DND-41 (cell line): ENCODE data around the gene ADGRB3.

ENCODE experiments used
- ATAC-seq: fragments of 200-7000 bp; cut with Tn5 transposase; 3 replicates; pipeline ENCODE4 v1.9.1; 2021; ENCODE audit warnings: low read depth; ENCODE audit not compliant: insufficient read depth
- DNase-seq: peaks from one replicate; pipeline ENCODE4 v3.0.0-alpha.2; 2020
- H2AFZ ChIP-seq: 2 replicates; pipeline ENCODE4 v1.6.0; 2012; ENCODE audit warnings: low read depth, low read length
- H3K27ac ChIP-seq: 2 replicates; pipeline ENCODE4 v1.5.1; 2012; ENCODE audit warnings: low read length, inconsistent platforms
- H3K27me3 ChIP-seq: fragments of 200-600 bp; sonication (generic); 2 replicates; pipeline ENCODE4 v1.6.0; 2012; ENCODE audit warnings: low read length, mild to moderate bottlenecking, inconsistent platforms; ENCODE audit not compliant: insufficient read depth, poor library complexity
- H3K36me3 ChIP-seq: 2 replicates; pipeline ENCODE4 v1.5.1; 2012; ENCODE audit warnings: low read length, inconsistent platforms; ENCODE audit not compliant: insufficient read depth
- H3K4me1 ChIP-seq: 2 replicates; pipeline ENCODE4 v1.5.1; 2012; ENCODE audit warnings: mild to moderate bottlenecking, low read length; ENCODE audit not compliant: insufficient read depth
- H3K4me2 ChIP-seq: 2 replicates; pipeline ENCODE4 v1.6.0; 2012; ENCODE audit warnings: mild to moderate bottlenecking, moderate library complexity, low read length, inconsistent platforms; ENCODE audit not compliant: insufficient read depth
- H3K4me3 ChIP-seq, 2 experiments: fragments of 200-600 bp in 1 of 2; shearing (Covaris generic) in 1 of 2; 2 replicates each; pipeline ENCODE4 v1.5.1; 2012 to 2016; ENCODE audit warnings: inconsistent platforms in 2 of 2, low read length in 2 of 2, mild to moderate bottlenecking in 2 of 2, low read depth in 1 of 2, moderate library complexity in 1 of 2
- H3K79me2 ChIP-seq: 2 replicates; pipeline ENCODE4 v1.6.0; 2012; ENCODE audit warnings: low read length, inconsistent platforms; ENCODE audit not compliant: insufficient read depth
- H3K9ac ChIP-seq: 2 replicates; pipeline ENCODE4 v1.6.0; 2012; ENCODE audit warnings: low read depth, mild to moderate bottlenecking, inconsistent platforms, low read length, moderate library complexity
- H3K9me3 ChIP-seq: 2 replicates; pipeline ENCODE4 v1.5.1; 2012; ENCODE audit warnings: low read length, moderate library complexity, mild to moderate bottlenecking, inconsistent platforms; ENCODE audit not compliant: insufficient read depth, severe bottlenecking
- H4K20me1 ChIP-seq: 2 replicates; pipeline ENCODE4 v1.6.0; 2012; ENCODE audit warnings: low read length; ENCODE audit not compliant: insufficient read depth
- CTCF ChIP-seq: IDR thresholded peaks from 2 replicates; pipeline ENCODE4 v1.5.1; 2012; ENCODE audit warnings: borderline replicate concordance, low read length, moderate library complexity, mild to moderate bottlenecking; ENCODE audit not compliant: poor library complexity, severe bottlenecking; ENCODE audit errors: extremely low read depth
- EZH2 ChIP-seq: IDR thresholded peaks from 3 replicates; pipeline ENCODE4 v1.6.1; 2012; ENCODE audit warnings: borderline replicate concordance, low read depth, mild to moderate bottlenecking, moderate library complexity, low read length, inconsistent platforms; ENCODE audit not compliant: severe bottlenecking

ADGRB3 gene

DNA sequence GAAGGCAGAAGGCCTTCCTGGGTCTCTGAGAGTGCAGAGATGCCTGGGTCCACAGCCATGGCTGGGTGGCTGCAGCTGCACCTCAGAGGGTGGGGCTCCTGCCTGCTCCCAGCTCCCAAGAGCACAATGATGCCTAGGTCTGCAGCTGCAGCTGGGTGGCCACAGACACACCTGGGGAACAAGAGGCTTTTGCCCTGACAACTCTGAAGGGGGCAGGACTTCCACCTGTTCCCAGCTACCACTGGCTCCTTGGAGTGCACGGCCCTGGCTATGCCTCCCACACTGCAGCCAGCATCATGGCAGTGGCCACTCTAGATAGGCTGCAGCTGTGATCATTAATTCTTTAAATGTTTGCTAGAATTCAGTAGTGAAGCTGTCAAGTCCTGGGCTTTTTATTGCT lies 511.3 kb downstream of the ADGRB3 start:
- H3K9ac ChIP-seq = no peak overlapping the region
- no peak for ATAC-seq
- no peak for DNase-seq
- H3K9me3 ChIP-seq = peaks cover 10% of the 10 kb centered on the region
- H3K79me2 ChIP-seq = no peaks in the 10 kb centered on the region
- H2AFZ ChIP-seq = no peak overlapping the region
- TF ChIP-seq CTCF (no peak), EZH2 (no peak)
- no peaks in the 10 kb centered on the region for H3K27me3 ChIP-seq
- no peak overlapping the region for H3K4me3 ChIP-seq
- no peaks in the 10 kb centered on the region for H3K36me3 ChIP-seq
- no peak overlapping the region for H3K4me2 ChIP-seq
- H3K27ac ChIP-seq = no peak overlapping the region
- H3K4me1 ChIP-seq = no peaks in the 10 kb centered on the region
- H4K20me1 ChIP-seq = no peaks in the 10 kb centered on the region

DNA sequence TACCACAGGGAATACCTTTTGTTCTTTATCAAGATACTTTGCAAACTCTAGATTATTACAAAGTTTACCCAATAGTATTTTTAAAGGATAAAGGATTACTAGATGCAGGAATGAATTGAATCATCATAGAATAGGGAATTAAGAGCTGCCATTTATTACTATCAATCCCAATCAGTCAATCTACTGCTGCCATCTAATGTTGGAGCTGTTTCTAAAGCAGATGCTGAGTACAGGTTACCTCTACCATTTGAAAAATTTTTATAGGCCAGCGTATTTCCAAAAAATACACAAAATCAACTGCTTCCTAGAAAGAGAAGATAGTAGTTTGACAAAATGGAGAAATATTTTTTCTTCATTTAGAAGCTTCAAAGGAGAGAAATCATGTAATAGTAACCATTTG lies 520.4 kb downstream of the ADGRB3 start:
- no peaks in the 10 kb centered on the region for H3K79me2 ChIP-seq
- no peak for ATAC-seq
- no peak overlapping the region for H3K4me2 ChIP-seq

DNA sequence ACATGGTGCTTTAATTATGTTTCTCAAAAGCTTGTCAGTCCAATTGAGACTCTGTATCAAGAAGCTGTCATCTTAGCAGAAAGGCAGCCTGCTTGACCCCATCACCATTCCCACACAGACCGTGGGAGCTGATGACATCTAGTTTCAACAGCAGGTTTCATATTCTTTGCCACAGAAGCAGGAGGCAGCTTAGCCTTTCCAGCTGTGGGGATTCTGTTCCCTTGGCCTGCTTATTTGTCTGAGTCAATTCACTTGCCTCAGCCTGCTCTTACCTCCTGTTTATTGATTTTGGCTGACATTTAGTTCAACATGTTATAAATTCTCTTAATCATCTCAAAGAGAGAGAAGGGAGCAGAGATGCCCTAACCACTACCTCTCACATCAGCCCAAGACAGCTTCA lies 527.7 kb downstream of the ADGRB3 start:
- Histone ChIP-seq H4K20me1 (no peaks in the 10 kb centered on the region), H3K27me3 (no peaks in the 10 kb centered on the region), H3K27ac (no peak overlapping the region), H3K4me3 (no peak overlapping the region), H3K4me1 (no peaks in the 10 kb centered on the region), H3K9ac (no peak overlapping the region), H3K79me2 (no peaks in the 10 kb centered on the region), H3K36me3 (no peaks in the 10 kb centered on the region), H3K4me2 (no peak overlapping the region), H3K9me3 (no peaks in the 10 kb centered on the region), H2AFZ (no peak overlapping the region)
- no peak for ATAC-seq
- TF ChIP-seq CTCF (no peak), EZH2 (no peak)
- no peak for DNase-seq

More for the DNA sequence above, 520.4 kb downstream of the ADGRB3 start:
- Histone ChIP-seq H3K4me1 (no peaks in the 10 kb centered on the region), H4K20me1 (no peaks in the 10 kb centered on the region), H3K27ac (no peak overlapping the region), H3K9me3 (no peaks in the 10 kb centered on the region), H3K4me3 (no peak overlapping the region), H2AFZ (no peak overlapping the region), H3K27me3 (no peaks in the 10 kb centered on the region), H3K36me3 (no peaks in the 10 kb centered on the region), H3K9ac (no peak overlapping the region)
- no peak for DNase-seq
- TF ChIP-seq CTCF (no peak), EZH2 (no peak)
